OCI-LY7 (cell line): Measurements from ENCODE around the gene NOTCH2.
"Not testable (repeated sequence)": the region's sequence is repeated elsewhere in the genome, so short reads cannot be mapped to it uniquely, and the experiment has no call there.

Source experiments
- CTCF ChIP-seq: fragments of 200-600 bp; sonication (generic); conservative IDR thresholded peaks from 2 replicates; pipeline ENCODE4 v1.5.1; 2014; ENCODE audit warnings: mild to moderate bottlenecking, antibody characterized with exemption, low read length, moderate library complexity, mixed read lengths
- EZH2phosphoT487 ChIP-seq: fragments of 200-600 bp; sonication (generic); IDR thresholded peaks from 2 replicates; pipeline ENCODE4 v1.6.1; 2018; ENCODE audit warnings: low read depth, borderline replicate concordance, mild to moderate bottlenecking, mixed run types, antibody characterized with exemption, low read length, moderate library complexity, mixed read lengths

- not testable (repeated sequence) for TF ChIP-seq CTCF, EZH2phosphoT487
Measured at GRCh38 chr1:120113134-120113533, 43.7 kb upstream of the NOTCH2 start.
